GM12892 (cell line): ENCODE data around the gene APOLD1.
"Not testable (repeated sequence)": the region's sequence is repeated elsewhere in the genome, so short reads cannot be mapped to it uniquely, and the experiment has no call there.

Experiments
- POLR2A ChIP-seq: IDR thresholded peaks from 2 replicates; pipeline ENCODE4 v1.6.1; 2011; ENCODE audit warnings: low read depth, low read length, control low read depth
- POLR2AphosphoS5 ChIP-seq: IDR thresholded peaks from 2 replicates; pipeline ENCODE4 v1.6.1; 2011; ENCODE audit warnings: low read depth, low read length, control low read depth
- TAF1 ChIP-seq: IDR thresholded peaks from 2 replicates; pipeline ENCODE4 v1.6.1; 2011; ENCODE audit warnings: low read depth, mild to moderate bottlenecking, control low read depth, low read length, borderline replicate concordance

- TF ChIP-seq POLR2A, TAF1, POLR2AphosphoS5: not testable (repeated sequence)
Measured at GRCh38 chr12:12820376-12820775, 34.9 kb downstream of the APOLD1 start.
